Heart left ventricle (tissue), 13 donors: ENCODE measurements around the gene TTC27.

ENCODE experiments used
- POLR2A ChIP-seq, 2 donors: fragments of 450-650 bp; IDR thresholded peaks; one replicate each; pipeline ENCODE4 v1.6.1; 2017; ENCODE audit warnings: antibody characterized with exemption in 2 of 2, mild to moderate bottlenecking in 2 of 2, moderate library complexity in 2 of 2
- TF ChIP-seq, protein P1 (sequence below), 12 donors: fragments of 200-600 bp; sonication (generic) in 4 of 12; IDR thresholded peaks; one replicate each; pipeline versions ENCODE4 v1.5.0 to v1.8.0; 2018 to 2022; ENCODE audit warnings: antibody characterized with exemption in 12 of 12, mild to moderate bottlenecking in 5 of 12
- donor health status: ischemic (EF 13 %, LVEDD 7.1; RV severe dilation, severe dysfunction).
- donor health status: DM: no; HTN: yes; CAD: no.
- donor health status: DM: no; HTN: no; CAD: no.
- donor health status: ischemic (EF 25% LVEDD 6.9; RV normal size, moderate dysfunction).
- donor health status: ischemic (EF 25% LVEDD 5.7; RV mildly dilated, moderate dysfunction).
- donor health status: ischemic (EF 35%, LVEDD 5.7; RV mildly dilated, moderate dysfunction).
- donor health status: nonischemic (EF 11% LVEDD 7.7; RV severe dilation, severe dysfunction).
- donor health status: DM: yes; HTN: yes; CAD: no.
- donor health status: PGD.
- donor health status: ischemic (EF 29% LVEDD 5.4; RV normal size, mild dysfunction).
- donor health status: nonischemic (EF 23%, LVEDD 6.1; RV moderate dilation, normal function).

- TF ChIP-seq, protein P1, sequence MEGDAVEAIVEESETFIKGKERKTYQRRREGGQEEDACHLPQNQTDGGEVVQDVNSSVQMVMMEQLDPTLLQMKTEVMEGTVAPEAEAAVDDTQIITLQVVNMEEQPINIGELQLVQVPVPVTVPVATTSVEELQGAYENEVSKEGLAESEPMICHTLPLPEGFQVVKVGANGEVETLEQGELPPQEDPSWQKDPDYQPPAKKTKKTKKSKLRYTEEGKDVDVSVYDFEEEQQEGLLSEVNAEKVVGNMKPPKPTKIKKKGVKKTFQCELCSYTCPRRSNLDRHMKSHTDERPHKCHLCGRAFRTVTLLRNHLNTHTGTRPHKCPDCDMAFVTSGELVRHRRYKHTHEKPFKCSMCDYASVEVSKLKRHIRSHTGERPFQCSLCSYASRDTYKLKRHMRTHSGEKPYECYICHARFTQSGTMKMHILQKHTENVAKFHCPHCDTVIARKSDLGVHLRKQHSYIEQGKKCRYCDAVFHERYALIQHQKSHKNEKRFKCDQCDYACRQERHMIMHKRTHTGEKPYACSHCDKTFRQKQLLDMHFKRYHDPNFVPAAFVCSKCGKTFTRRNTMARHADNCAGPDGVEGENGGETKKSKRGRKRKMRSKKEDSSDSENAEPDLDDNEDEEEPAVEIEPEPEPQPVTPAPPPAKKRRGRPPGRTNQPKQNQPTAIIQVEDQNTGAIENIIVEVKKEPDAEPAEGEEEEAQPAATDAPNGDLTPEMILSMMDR (IDR thresholded peaks at IDR 0.05), result no peak
- TF ChIP-seq POLR2A (IDR thresholded peaks at IDR 0.05), result no peak
Observed at GRCh38 chr2:32647180-32647651, 19.4 kb downstream of the TTC27 start.
